ENCODE measurements around the gene ZBTB34. TPM values are rescaled to one million over a fixed set of nuclear protein-coding genes. Genes with fewer than 3 reads are reported as not detected.

Gene ZBTB34
- total and polyA plus RNA-seq, 9 of the 15 experiments (the other 6 are each of a cell fraction or from before 2014, with no cell fraction given), result 2.7 to 15.6 (median 9.8) TPM

- 0 out of 2 replicates have a peak, but pooled peaks have one; percentile 14 for TF ChIP-seq THAP7 (CRISPR knock-in tag; IDR thresholded peaks at IDR 0.05)
- TF ChIP-seq ZKSCAN8 (CRISPR knock-in tag; IDR thresholded peaks at IDR 0.05), result peak; percentile 94
- TF ChIP-seq MNT (conservative IDR thresholded peaks at IDR 0.05), result 0 out of 4 replicates have a peak, but pooled peaks of 1 of the 2 experiments have one; percentile 17
- TF ChIP-seq CAMTA2 (CRISPR knock-in tag; conservative IDR thresholded peaks at IDR 0.05), result no peak
- no peak for TF ChIP-seq NR4A1 (CRISPR knock-in tag; IDR thresholded peaks at IDR 0.05)
- TF ChIP-seq NR4A1 (tag; IDR thresholded peaks at IDR 0.05), result no peak
- peak; percentile 91 for TF ChIP-seq GABPA (tag; conservative IDR thresholded peaks at IDR 0.05; ENCODE audit: low read depth)
- 0 out of 4 replicates have a peak, but pooled peaks of 1 of the 2 experiments have one; percentile 32 for TF ChIP-seq MLX (CRISPR knock-in tag; conservative IDR thresholded peaks at IDR 0.05)
- TF ChIP-seq FOXP1 (CRISPR knock-in tag; IDR thresholded peaks at IDR 0.05), result 0 out of 2 replicates have a peak, but pooled peaks have one; percentile 11
- peak in 1 of 2 experiments; percentile 66; a peak in 2 of 4 replicates for TF ChIP-seq MAZ (CRISPR knock-in tag; conservative IDR thresholded peaks at IDR 0.05 in 1 of 2, IDR thresholded peaks at IDR 0.05 in 1 of 2)
- peak; percentile 48; the same call in 1 of the 2 replicates for TF ChIP-seq GATAD2B (IDR thresholded peaks at IDR 0.05; ENCODE audit: borderline replicate concordance)
- TF ChIP-seq KAT7 (CRISPR knock-in tag; IDR thresholded peaks at IDR 0.05; ENCODE audit: borderline replicate concordance), result peak; percentile 41; the same call in 1 of the 2 replicates
- TF ChIP-seq VEZF1 (CRISPR knock-in tag; IDR thresholded peaks at IDR 0.05), result peak; percentile 85
- TF ChIP-seq PTBP1 (IDR thresholded peaks at IDR 0.05; ENCODE audit: low read depth, low read length), result no peak
- no peak for TF ChIP-seq NR2C2 (CRISPR knock-in tag; IDR thresholded peaks at IDR 0.05)
- peak; percentile 97 for TF ChIP-seq NR2C2 (tag; IDR thresholded peaks at IDR 0.05)
- TF ChIP-seq FOXK2 (conservative IDR thresholded peaks at IDR 0.05 in 1 of 2, IDR thresholded peaks at IDR 0.05 in 1 of 2; ENCODE audit: low read depth in 2 of 2), result peak in 1 of 2 experiments; percentile 22; a peak in 1 of 4 replicates
- no peak for TF ChIP-seq STAG1 (CRISPR knock-in tag; IDR thresholded peaks at IDR 0.05; ENCODE audit: borderline replicate concordance)
- TF ChIP-seq BCOR (IDR thresholded peaks at IDR 0.05), result 0 out of 2 replicates have a peak, but pooled peaks have one; percentile 26
- peak; percentile 25 for TF ChIP-seq KDM5B (IDR thresholded peaks at IDR 0.05; ENCODE audit: insufficient replicate concordance, low read depth, low read length)
- TF ChIP-seq YY1 (IDR thresholded peaks at IDR 0.05; ENCODE audit: borderline replicate concordance in 1 of 3, control insufficient read depth in 1 of 3, extremely low read depth in 1 of 3, insufficient read depth in 3 of 3, insufficient read length in 1 of 3, insufficient replicate concordance in 2 of 3, low read depth in 1 of 3, low read length in 2 of 3), result peak in 1 of 3 experiments; percentile 28
Measured at GRCh38 chr9:126860757-126861466, 473 bp downstream of the ZBTB34 start (continued).

Measured in K562 (cell line).